ENCODE results near the gene AJUBA. TPM values are rescaled to one million over a fixed set of nuclear protein-coding genes. Genes with fewer than 3 reads are reported as not detected.
"Not testable (repeated sequence)": the region's sequence is repeated elsewhere in the genome, so short reads cannot be mapped to it uniquely, and the experiment has no call there.

Gene AJUBA
- total RNA-seq, 1 donor from 2014 or later = 87.2 TPM

- Histone ChIP-seq H3K36me3 (ENCODE audit: control insufficient read depth, insufficient read depth, low read length) (no peaks in the 10 kb centered on the region), H3K27me3 (ENCODE audit: control insufficient read depth, insufficient read depth, low read length) (no peaks in the 10 kb centered on the region), H3K4me3 (ENCODE audit: low read depth, low read length) (no peak overlapping the region)
- no peak for DNase-seq (ENCODE audit: low read depth)
- TF ChIP-seq, protein P1, sequence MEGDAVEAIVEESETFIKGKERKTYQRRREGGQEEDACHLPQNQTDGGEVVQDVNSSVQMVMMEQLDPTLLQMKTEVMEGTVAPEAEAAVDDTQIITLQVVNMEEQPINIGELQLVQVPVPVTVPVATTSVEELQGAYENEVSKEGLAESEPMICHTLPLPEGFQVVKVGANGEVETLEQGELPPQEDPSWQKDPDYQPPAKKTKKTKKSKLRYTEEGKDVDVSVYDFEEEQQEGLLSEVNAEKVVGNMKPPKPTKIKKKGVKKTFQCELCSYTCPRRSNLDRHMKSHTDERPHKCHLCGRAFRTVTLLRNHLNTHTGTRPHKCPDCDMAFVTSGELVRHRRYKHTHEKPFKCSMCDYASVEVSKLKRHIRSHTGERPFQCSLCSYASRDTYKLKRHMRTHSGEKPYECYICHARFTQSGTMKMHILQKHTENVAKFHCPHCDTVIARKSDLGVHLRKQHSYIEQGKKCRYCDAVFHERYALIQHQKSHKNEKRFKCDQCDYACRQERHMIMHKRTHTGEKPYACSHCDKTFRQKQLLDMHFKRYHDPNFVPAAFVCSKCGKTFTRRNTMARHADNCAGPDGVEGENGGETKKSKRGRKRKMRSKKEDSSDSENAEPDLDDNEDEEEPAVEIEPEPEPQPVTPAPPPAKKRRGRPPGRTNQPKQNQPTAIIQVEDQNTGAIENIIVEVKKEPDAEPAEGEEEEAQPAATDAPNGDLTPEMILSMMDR (IDR thresholded peaks at IDR 0.05; ENCODE audit: insufficient read depth, low read length, poor library complexity, severe bottlenecking) = no peak
Measured at GRCh38 chr14:22952418-22952817, 29.9 kb downstream of the AJUBA start.

GRCh38 chr14:22951795-22952194, 30.6 kb downstream of the AJUBA start:
- not testable (repeated sequence) for H3K36me3 ChIP-seq (ENCODE audit: control insufficient read depth, insufficient read depth, low read length); H3K4me3 ChIP-seq (ENCODE audit: low read depth, low read length); DNase-seq (ENCODE audit: low read depth); H3K27me3 ChIP-seq (ENCODE audit: control insufficient read depth, insufficient read depth, low read length)

- TF ChIP-seq, protein P1 (IDR thresholded peaks at IDR 0.05; ENCODE audit: insufficient read depth, low read length, poor library complexity, severe bottlenecking) = no peak
- Histone ChIP-seq H3K27me3 (ENCODE audit: control insufficient read depth, insufficient read depth, low read length) (no peaks in the 10 kb centered on the region), H3K4me3 (ENCODE audit: low read depth, low read length) (no peak overlapping the region), H3K36me3 (ENCODE audit: control insufficient read depth, insufficient read depth, low read length) (no peaks in the 10 kb centered on the region)
- DNase-seq (ENCODE audit: low read depth) = no peak
Measured at GRCh38 chr14:22945642-22946041, 36.7 kb downstream of the AJUBA start.

DNA sequence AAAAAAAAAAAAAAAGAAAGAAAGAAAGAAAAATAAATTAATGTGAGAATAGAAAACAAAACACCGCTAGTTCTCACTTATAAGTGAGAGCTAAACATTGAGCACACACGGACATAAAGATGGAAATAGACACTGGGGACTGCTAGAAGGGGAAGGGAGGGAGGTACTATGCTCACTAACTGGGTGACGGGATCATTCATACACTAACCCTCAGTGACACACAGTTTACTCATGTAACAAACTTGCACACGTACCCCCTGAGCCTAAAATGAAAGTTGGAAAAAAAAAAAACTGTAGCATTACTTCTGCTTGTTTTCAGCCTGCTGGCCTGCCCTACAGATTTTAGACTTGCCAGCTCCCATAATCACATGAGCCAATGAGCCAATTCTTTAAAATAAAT, 42.7 kb downstream of the AJUBA start:
- H3K4me3 ChIP-seq (ENCODE audit: low read depth, low read length) = no peak overlapping the region
- no peaks in the 10 kb centered on the region for H3K27me3 ChIP-seq (ENCODE audit: control insufficient read depth, insufficient read depth, low read length)
- no peak for DNase-seq (ENCODE audit: low read depth)
- H3K36me3 ChIP-seq (ENCODE audit: control insufficient read depth, insufficient read depth, low read length) = no peaks in the 10 kb centered on the region
- TF ChIP-seq, protein P1 (IDR thresholded peaks at IDR 0.05; ENCODE audit: insufficient read depth, low read length, poor library complexity, severe bottlenecking) = no peak

GRCh38 chr14:22935156-22935555, 47.2 kb downstream of the AJUBA start:
- Histone ChIP-seq H3K4me3 (ENCODE audit: low read depth, low read length) (no peak overlapping the region), H3K27me3 (ENCODE audit: control insufficient read depth, insufficient read depth, low read length) (no peaks in the 10 kb centered on the region), H3K36me3 (ENCODE audit: control insufficient read depth, insufficient read depth, low read length) (no peaks in the 10 kb centered on the region)
- DNase-seq (ENCODE audit: low read depth) = no peak
- TF ChIP-seq, protein P1 (IDR thresholded peaks at IDR 0.05; ENCODE audit: insufficient read depth, low read length, poor library complexity, severe bottlenecking) = no peak

DNA sequence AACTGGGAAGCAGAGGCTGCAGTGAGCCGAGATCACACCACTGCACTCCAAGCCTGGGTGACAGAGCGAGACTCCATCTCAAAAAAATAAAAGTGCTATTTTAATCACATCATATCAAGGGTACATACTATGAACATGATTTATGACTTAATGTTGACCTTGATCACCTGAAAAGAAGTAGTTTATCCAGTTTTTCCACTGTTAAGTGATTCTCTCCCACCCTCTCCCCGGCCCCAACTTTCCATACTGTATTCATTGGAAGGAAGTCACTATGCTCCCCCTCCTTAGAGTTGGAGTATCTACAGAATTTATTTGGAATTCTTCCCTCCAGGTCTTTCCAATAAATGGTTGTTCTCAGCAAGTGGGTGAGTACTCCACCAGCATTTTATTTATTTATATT, 50.2 kb downstream of the AJUBA start:
- DNase-seq (ENCODE audit: low read depth) = no peak
- Histone ChIP-seq H3K4me3 (ENCODE audit: low read depth, low read length) (no peak overlapping the region), H3K36me3 (ENCODE audit: control insufficient read depth, insufficient read depth, low read length) (peaks cover 2% of the 10 kb centered on the region), H3K27me3 (ENCODE audit: control insufficient read depth, insufficient read depth, low read length) (no peaks in the 10 kb centered on the region)
- TF ChIP-seq, protein P1 (IDR thresholded peaks at IDR 0.05; ENCODE audit: insufficient read depth, low read length, poor library complexity, severe bottlenecking) = no peak
